Measurements from ENCODE around the gene PPP2R1B.
"Not testable (repeated sequence)": the region's sequence is repeated elsewhere in the genome, so short reads cannot be mapped to it uniquely, and the experiment has no call there.

PPP2R1B gene

GRCh38 chr11:111792314-111792713 is 26.1 kb upstream of the PPP2R1B start:
- Histone ChIP-seq H3K27ac (no peak overlapping the region), H3K36me3 (ENCODE audit: insufficient read depth, low read length) (peaks cover 3% of the 10 kb centered on the region), H3K4me3 (no peak overlapping the region), H3K9ac (ENCODE audit: insufficient read length) (no peak overlapping the region), H3K9me3 (ENCODE audit: low read depth, low read length) (no peaks in the 10 kb centered on the region; the same call in 1 of the 2 replicates)
- no peak for TF ChIP-seq EZH2 (IDR thresholded peaks at IDR 0.05)
- no peak for TF ChIP-seq FOXP2 (optimal IDR thresholded peaks at IDR 0.05; ENCODE audit: control extremely low read depth, extremely low read length, insufficient read depth)
- DNase-seq (ENCODE audit: low read depth, low spot score): no peak

DNA sequence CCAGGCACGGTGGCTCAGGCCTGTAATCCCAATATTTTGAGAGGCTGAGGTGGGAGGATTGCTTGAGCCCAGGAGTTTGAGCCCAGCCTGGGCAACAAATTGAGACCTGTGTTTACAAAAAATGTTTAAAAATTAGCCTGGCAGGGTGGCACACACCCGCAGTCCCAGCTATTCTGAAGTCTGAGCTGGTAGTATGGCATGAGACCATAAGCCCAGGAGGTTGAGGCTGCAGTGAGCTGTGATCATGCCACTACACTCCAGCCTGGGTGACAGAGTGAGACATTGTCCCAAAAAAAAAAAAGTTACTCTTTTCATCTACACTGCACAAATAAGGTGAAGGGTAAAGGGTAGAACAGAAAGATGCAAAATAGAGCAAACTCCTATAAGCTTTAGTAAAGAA is 22.3 kb upstream of the PPP2R1B start:
- no peak for DNase-seq (ENCODE audit: low read depth, low spot score)
- Histone ChIP-seq H3K9me3 (ENCODE audit: low read depth, low read length) (no peaks in the 10 kb centered on the region), H3K36me3 (ENCODE audit: insufficient read depth, low read length) (peaks cover 13% of the 10 kb centered on the region), H3K9ac (ENCODE audit: insufficient read length) (no peak overlapping the region), H3K4me3 (no peak overlapping the region), H3K27ac (no peak overlapping the region)
- no peak for TF ChIP-seq POLR2AphosphoS5 (IDR thresholded peaks at IDR 0.05; ENCODE audit: borderline replicate concordance, low read depth, low read length)
- no peak for TF ChIP-seq EZH2 (IDR thresholded peaks at IDR 0.05)
- TF ChIP-seq FOXP2 (optimal IDR thresholded peaks at IDR 0.05; ENCODE audit: control extremely low read depth, extremely low read length, insufficient read depth): no peak

DNA sequence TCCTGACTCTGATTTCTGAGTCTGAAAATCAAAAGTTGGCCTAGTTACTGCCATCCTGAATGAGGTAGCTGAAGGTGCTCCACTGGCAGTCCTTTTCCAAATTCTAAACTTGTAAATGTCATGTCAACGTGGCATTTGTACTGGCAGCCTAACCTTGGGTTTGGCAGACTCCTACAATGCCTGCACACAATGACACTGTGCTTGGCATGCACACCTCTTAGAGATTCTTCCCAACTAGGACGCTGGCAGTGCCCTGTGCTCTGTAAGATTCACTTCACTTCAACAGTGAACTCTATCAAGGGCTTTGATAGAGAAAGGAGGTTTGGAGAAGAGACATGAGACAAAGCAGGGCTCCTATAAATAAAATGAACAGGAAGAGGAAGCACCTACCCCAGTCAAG is 21.9 kb upstream of the PPP2R1B start:
- no peak for DNase-seq (ENCODE audit: low read depth, low spot score)
- H3K36me3 ChIP-seq (ENCODE audit: insufficient read depth, low read length): peaks cover 13% of the 10 kb centered on the region
- no peak for TF ChIP-seq POLR2AphosphoS5 (IDR thresholded peaks at IDR 0.05; ENCODE audit: borderline replicate concordance, low read depth, low read length)
- no peak for TF ChIP-seq FOXP2 (optimal IDR thresholded peaks at IDR 0.05; ENCODE audit: control extremely low read depth, extremely low read length, insufficient read depth)
- no peak for TF ChIP-seq EZH2 (IDR thresholded peaks at IDR 0.05)
- H3K27ac ChIP-seq: no peak overlapping the region
- no peak overlapping the region for H3K4me3 ChIP-seq
- no peak overlapping the region for H3K9ac ChIP-seq (ENCODE audit: insufficient read length)
- H3K9me3 ChIP-seq (ENCODE audit: low read depth, low read length): no peaks in the 10 kb centered on the region

GRCh38 chr11:111785886-111786412 is 19.8 kb upstream of the PPP2R1B start:
- no peak for TF ChIP-seq FOXP2 (optimal IDR thresholded peaks at IDR 0.05; ENCODE audit: control extremely low read depth, extremely low read length, insufficient read depth)
- TF ChIP-seq POLR2AphosphoS5 (IDR thresholded peaks at IDR 0.05; ENCODE audit: borderline replicate concordance, low read depth, low read length): no peak
- TF ChIP-seq EZH2 (IDR thresholded peaks at IDR 0.05): no peak
- Histone ChIP-seq H3K9ac (ENCODE audit: insufficient read length) (no peak overlapping the region), H3K27ac (no peak overlapping the region), H3K4me3 (no peak overlapping the region), H3K36me3 (ENCODE audit: insufficient read depth, low read length) (peaks cover 13% of the 10 kb centered on the region), H3K9me3 (ENCODE audit: low read depth, low read length) (no peaks in the 10 kb centered on the region)
- no peak for DNase-seq (ENCODE audit: low read depth, low spot score)

- TF ChIP-seq EZH2 (IDR thresholded peaks at IDR 0.05): no peak
- no peak for TF ChIP-seq FOXP2 (optimal IDR thresholded peaks at IDR 0.05; ENCODE audit: control extremely low read depth, extremely low read length, insufficient read depth)
- no peak for TF ChIP-seq POLR2AphosphoS5 (IDR thresholded peaks at IDR 0.05; ENCODE audit: borderline replicate concordance, low read depth, low read length)
- H3K4me3 ChIP-seq: no peak overlapping the region
- no peak overlapping the region for H3K27ac ChIP-seq
- H3K9ac ChIP-seq (ENCODE audit: insufficient read length): no peak overlapping the region
- H3K9me3 ChIP-seq (ENCODE audit: low read depth, low read length): no peaks in the 10 kb centered on the region
- peaks cover 13% of the 10 kb centered on the region for H3K36me3 ChIP-seq (ENCODE audit: insufficient read depth, low read length)
- DNase-seq (ENCODE audit: low read depth, low spot score): no peak
Measured at GRCh38 chr11:111785076-111785475, 18.9 kb upstream of the PPP2R1B start.

DNA sequence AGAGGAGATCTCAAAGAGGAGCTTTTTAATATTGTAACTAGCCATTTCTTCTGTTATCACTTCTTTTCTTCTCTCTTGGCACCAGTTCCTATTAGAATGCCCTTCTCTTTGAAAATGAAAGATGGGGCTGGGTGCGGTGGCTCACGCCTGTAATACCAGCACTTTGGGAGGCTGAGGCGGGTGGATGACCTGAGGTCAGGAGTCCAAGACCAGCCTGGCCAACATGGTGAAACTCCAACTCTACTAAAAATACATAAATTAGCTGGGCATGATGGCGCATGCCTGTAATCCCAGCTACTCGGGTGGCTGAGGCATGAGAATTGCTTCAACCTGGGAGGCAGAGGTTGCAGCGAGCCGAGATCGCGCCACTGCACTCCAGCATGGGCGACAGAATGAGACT is 18.1 kb upstream of the PPP2R1B start:
- not testable (repeated sequence) for H3K9ac ChIP-seq (ENCODE audit: insufficient read length); H3K27ac ChIP-seq; DNase-seq (ENCODE audit: low read depth, low spot score); H3K4me3 ChIP-seq; H3K9me3 ChIP-seq (ENCODE audit: low read depth, low read length)
- peaks cover 13% of the 10 kb centered on the region for H3K36me3 ChIP-seq (ENCODE audit: insufficient read depth, low read length)

- H3K9me3 ChIP-seq (ENCODE audit: low read depth, low read length): no peaks in the 10 kb centered on the region
- TF ChIP-seq FOXP2 (optimal IDR thresholded peaks at IDR 0.05; ENCODE audit: control extremely low read depth, extremely low read length, insufficient read depth): no peak
- no peak for TF ChIP-seq EZH2 (IDR thresholded peaks at IDR 0.05)
- TF ChIP-seq POLR2AphosphoS5 (IDR thresholded peaks at IDR 0.05; ENCODE audit: borderline replicate concordance, low read depth, low read length): no peak
Measured at GRCh38 chr11:111782109-111782741, 16.0 kb upstream of the PPP2R1B start.

GRCh38 chr11:111779118-111779517 is 12.9 kb upstream of the PPP2R1B start:
- Histone ChIP-seq H3K36me3 (ENCODE audit: insufficient read depth, low read length) (no peaks in the 10 kb centered on the region), H3K27ac (no peak overlapping the region), H3K9ac (ENCODE audit: insufficient read length) (no peak overlapping the region), H3K9me3 (ENCODE audit: low read depth, low read length) (no peaks in the 10 kb centered on the region), H3K4me3 (no peak overlapping the region)
- TF ChIP-seq EZH2 (IDR thresholded peaks at IDR 0.05) (no peak), FOXP2 (optimal IDR thresholded peaks at IDR 0.05; ENCODE audit: control extremely low read depth, extremely low read length, insufficient read depth) (no peak), POLR2AphosphoS5 (IDR thresholded peaks at IDR 0.05; ENCODE audit: borderline replicate concordance, low read depth, low read length) (no peak)
- DNase-seq (ENCODE audit: low read depth, low spot score): no peak

More at GRCh38 chr11:111782109-111782741, 16.0 kb upstream of the PPP2R1B start:
- DNase-seq (ENCODE audit: low read depth, low spot score): no peak
- Histone ChIP-seq H3K9ac (ENCODE audit: insufficient read length) (no peak overlapping the region), H3K36me3 (ENCODE audit: insufficient read depth, low read length) (peaks cover 13% of the 10 kb centered on the region), H3K27ac (peak overlapping the region; percentile 15), H3K4me3 (no peak overlapping the region)

DNA sequence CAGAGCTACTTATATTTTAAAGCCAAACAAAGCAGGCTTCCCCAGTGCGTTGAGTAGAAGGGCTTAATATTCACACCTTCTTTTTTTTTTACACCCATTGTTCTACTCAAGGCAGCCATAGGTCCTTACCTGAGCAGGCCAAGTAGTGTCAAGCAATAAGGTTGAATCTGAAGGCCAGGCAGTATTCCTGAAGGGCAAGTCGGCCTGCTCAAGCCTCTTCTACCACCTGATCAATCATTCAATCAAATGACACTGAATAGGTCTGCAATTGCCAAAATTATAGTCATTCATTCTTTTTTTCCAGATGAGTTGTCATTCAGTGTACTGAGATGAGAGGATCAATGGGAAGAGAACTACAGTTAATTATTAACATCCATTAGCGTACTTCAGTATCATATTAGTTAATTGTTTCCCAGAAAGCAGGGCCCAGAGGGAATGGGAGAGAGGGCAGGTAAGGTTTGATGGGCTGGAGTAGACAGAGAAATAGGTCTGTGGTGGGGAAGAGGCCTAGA is 11.9 kb upstream of the PPP2R1B start:
- Histone ChIP-seq H3K27ac (no peak overlapping the region), H3K9me3 (ENCODE audit: low read depth, low read length) (no peaks in the 10 kb centered on the region), H3K36me3 (ENCODE audit: insufficient read depth, low read length) (no peaks in the 10 kb centered on the region), H3K9ac (ENCODE audit: insufficient read length) (no peak overlapping the region), H3K4me3 (no peak overlapping the region)
- DNase-seq (ENCODE audit: low read depth, low spot score): no peak
- TF ChIP-seq FOXP2 (optimal IDR thresholded peaks at IDR 0.05; ENCODE audit: control extremely low read depth, extremely low read length, insufficient read depth): no peak
- no peak for TF ChIP-seq POLR2AphosphoS5 (IDR thresholded peaks at IDR 0.05; ENCODE audit: borderline replicate concordance, low read depth, low read length)
- no peak for TF ChIP-seq EZH2 (IDR thresholded peaks at IDR 0.05)
